Suppressor macrophage treated with lipopolysaccharide for 4 hours (primary cell): ENCODE results near the gene RREB1.
"Not testable (repeated sequence)": the region's sequence is repeated elsewhere in the genome, so short reads cannot be mapped to it uniquely, and the experiment has no call there.

Experiments
- DNase-seq: peaks from one replicate; pipeline ENCODE4 v3.0.0-alpha.2; 2020

The RREB1 gene

GRCh38 chr6:7147051-7147671, 39.4 kb downstream of the RREB1 start:
- no peak for DNase-seq

DNA sequence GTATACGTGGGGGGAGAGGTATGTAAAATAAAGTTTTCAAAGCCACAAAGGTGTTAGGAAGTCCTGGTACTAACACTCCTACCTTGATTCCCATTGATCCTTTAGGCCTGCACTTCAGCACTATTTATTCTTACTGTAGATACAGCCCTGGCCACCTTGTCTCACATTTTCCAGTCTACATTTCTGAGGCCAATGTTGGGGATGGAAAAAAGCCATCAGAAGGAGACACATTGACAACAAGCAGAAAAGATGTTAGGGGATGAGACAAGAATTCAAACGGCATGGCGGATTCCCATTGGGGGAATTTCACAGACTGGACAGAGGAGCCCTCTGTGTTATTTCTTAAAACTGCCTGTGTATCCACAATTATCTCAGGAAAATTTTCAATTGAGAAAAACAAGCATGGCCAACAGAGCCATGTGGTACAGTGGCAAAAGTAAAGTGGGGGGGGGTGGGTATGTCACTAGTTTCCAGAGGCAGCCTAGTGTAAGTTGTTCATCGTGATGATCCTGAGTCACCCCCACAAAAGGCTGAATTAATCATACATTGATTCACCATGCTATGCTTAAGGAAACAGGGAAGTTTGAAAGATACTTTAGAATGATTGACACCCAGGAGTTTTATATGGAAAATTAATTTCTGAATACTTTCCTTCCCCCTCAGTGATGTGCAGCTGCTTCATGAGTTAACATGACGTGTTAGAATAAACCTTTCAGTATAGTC, 40.5 kb downstream of the RREB1 start:
- peak; percentile 89 for DNase-seq

DNA sequence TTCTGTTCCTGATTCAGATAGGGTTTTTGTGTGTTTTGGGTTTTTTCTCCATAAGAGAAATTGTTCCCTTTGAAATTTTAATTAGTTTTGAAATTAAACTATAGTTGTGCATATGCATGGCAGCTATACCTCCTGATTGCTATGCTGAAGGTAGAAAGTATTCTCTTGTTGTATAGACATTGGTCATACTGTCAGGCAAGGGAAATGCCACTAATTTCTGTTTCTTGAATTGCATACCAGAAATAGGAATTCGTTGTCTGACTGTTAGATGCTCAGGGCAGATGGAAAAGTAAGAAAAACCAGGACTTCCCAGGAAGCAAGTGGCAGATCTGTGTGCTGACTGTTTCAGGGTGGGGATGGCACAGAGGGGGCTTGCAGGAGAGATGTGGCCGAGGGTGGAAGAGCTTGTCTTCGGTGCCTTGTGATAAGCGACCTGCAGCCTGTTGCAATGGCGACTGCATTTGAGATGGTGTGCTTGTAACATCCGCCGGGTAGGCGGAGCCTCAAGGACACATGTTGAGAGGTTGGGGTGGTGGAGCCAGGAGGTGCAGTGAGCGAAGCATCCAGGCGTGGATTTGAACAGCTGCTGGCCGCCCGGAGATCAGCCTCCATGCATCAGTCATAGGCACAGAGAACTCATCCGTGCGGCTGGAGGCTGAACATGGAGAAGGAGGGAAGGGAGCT, 42.8 kb downstream of the RREB1 start:
- DNase-seq, result no peak

DNA sequence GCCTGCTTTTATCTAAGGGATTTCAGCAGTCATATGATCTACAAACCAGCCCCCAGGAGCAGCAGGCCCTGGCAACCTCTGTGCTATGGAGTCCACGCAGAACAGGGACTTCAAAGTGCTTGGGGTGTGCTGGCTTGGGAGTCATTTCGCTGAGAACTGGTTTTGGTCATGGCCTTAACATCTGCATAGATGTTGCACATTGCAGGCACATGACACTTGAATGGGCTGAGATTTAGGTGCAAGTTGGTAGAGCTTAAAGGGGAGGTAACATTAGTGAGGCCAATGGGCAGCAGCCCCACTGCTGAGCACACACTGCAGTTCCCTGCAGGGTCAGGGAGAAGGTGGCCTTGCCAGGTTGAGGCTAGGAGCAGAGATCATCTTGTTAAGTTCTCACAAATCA, 43.6 kb downstream of the RREB1 start:
- DNase-seq, result no peak

- DNase-seq, result no peak
These were observed 44.7 kb downstream of the RREB1 start for GRCh38 chr6:7152462-7152861.

DNA sequence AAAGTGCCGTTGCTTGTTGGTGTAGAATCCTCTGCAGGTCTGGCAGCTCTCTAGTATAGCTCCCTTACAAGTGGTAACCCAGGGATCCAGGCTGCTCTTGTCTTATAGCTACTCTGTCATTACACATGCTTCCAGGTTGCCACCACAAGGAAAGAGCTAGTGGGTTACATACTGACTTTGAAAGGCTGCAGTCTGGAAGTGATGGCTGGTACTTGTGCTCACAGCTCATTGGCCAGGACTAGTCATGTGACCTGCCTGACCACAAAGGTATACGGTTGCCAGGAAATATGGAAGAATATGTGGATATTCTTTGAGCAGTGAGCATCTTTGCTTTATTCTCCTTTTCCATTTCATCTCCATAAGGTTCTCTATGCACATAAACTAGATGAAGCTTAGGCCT, 46.0 kb downstream of the RREB1 start:
- DNase-seq, result no peak

- DNase-seq, result peak; percentile 74
These were observed 46.8 kb downstream of the RREB1 start for GRCh38 chr6:7154341-7155139.

DNA sequence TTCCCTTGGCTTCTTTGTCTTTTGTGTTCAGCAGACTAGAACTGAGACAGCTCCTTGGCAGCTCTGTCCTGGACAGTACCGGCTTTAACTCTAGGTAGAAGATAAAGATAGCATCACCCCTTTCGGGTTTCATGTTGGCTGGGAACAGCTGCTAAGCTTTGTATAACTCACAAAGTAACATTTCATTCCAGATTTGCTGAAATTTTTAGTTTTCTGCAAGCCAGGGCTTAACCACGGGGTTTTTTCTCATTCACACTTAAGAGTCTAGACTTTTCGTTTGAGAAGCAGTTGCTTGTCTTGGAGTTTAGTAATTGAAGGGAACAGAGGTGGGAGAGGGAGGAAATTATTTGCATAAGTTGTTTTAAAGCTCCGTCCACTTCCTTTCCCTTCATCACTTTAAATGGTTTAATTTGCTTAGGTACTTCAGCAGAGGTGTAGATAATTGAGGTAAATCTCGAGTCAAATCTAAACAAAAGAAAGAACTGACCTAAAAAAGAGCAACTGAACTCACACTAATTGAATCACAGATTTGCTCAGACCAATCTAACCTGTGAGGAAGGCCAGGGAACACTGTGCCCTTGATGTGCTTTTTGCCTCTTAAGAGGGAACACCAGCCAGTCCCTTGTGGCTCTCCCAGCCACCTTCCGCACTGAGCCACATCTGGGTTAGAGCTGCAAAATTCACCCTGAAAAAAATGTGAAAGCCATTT, 48.3 kb downstream of the RREB1 start:
- DNase-seq, result no peak

GRCh38 chr6:7156643-7157278, 49.0 kb downstream of the RREB1 start:
- no peak for DNase-seq

DNA sequence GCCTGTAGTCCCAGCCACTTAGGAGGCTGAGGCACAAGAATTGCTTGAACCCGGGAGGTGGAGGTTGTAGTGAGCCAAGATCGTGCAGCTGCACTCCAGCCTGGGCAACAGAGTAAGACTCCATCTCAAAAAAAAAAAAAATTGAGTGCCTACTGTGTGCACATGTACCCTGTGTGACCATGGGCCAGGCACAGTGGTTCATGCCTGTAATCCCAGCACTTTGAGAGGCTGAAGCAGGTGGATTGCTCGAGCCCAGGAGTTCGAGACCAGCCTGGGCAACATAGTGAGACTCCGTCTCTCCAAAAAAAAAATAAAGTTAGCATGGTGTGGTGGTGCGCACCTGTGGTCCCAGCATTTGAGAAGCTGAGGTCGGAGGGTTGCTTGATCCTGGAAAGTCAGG, 49.5 kb downstream of the RREB1 start:
- not testable (repeated sequence) for DNase-seq

- no peak for DNase-seq
These were observed 50.2 kb downstream of the RREB1 start for GRCh38 chr6:7157752-7158616.

DNA sequence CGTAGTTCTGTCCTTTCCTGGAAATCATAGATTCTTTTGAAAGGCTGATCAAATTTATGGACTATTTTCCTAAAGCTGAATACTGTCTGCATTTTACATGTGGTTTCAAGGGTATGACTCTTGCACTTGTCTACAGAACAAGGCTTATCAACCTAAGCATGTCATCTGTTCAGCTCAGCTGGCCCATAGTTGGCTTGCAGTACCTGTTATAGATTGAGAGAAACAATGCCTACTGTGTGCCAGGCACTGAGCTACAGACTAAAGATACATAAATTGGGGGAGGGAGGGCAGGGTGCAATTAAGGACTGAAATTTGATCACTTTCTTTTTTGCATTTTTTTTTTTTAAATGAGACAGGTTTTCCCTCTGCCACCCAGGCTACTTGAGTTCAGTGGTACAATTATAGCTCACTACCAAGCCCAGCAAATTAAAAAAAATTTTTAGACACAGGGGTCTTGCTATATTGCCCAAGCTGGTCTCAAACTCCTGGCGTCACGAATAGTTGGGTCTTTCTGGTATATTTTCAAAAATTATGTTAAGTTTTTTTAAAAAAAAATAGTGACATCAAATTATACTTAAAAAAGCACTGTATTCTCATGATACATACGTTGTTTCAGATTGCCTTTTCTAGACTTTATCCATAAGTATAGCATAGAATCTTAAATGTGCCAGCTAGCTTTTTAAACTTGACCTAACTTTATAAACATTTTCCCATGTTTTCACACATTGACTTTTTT, 52.2 kb downstream of the RREB1 start:
- DNase-seq, result no peak

- DNase-seq, result no peak
These were observed 53.5 kb downstream of the RREB1 start for GRCh38 chr6:7161253-7161623.

DNA sequence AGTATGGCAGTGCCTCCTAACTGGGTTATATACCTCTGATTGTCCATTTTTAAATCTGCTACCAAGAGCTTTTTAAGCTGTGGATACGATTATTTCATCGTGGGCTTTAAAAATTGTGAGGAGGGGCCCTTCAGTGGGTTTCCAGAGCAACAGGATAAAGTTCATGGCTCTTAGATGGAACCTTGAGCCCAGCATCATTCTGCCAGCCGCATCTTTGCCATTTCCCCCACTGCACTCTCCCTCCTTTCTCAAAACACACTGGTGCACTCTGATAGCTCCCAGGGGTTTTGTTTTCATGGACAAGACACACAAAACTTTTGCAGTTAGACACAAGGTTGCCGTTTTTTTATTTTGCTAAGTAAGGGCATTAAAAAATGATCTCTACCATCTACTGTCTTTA, 54.1 kb downstream of the RREB1 start:
- no peak for DNase-seq

DNA sequence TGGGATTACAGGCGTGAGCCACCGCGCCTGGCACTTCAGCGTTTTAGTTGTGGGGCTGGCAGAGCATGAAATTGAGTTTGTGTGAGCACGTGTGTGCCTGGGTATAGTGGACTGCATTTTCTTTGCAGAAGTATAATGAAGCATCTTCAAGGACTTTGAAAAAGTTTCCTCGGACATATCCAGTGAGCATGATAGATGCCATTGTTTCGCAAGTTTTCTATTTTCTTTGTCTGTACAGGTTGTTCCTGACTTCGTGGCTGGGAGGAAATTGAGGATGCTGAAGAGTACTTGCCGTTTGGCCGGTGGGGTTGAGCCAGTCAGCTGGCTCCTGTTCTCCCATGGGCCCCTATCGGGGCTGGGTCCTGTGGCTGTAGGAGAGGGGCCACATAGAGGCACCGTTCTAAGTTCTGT, 55.9 kb downstream of the RREB1 start:
- DNase-seq, result no peak

GRCh38 chr6:7164536-7165001, 56.8 kb downstream of the RREB1 start:
- DNase-seq, result no peak

GRCh38 chr6:7165002-7165889, 57.5 kb downstream of the RREB1 start:
- DNase-seq, result no peak

DNA sequence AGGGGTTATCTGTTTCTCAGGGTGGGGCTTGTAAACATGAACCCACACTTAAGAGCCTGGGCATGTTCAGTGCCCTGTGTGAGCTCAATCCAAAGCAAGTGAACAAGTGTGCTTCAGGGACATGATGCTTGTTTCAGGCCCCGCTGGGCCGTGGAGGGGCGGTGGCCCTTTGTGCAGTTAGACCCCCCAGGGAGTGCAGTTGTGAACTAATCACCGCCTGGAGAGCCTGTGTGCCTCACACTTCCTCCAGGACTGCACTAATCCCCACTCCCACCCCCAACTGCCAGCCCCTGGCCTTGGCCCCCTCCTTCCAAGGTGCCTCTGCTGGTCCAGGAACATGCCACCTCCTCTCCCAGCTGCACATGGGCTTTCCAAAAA, 58.1 kb downstream of the RREB1 start:
- DNase-seq, result no peak
